Sciatic nerve (tissue), 2 donors: ENCODE measurements around the gene GOLGA6A. TPM values are rescaled to one million over a fixed set of nuclear protein-coding genes. Genes with fewer than 3 reads are reported as not detected.

Source experiments
- ATAC-seq: fragments of 200-7000 bp; cut with Tn5 transposase; one replicate; pipeline ENCODE4 v1.9.1; 2020; ENCODE audit warnings: mild to moderate bottlenecking, moderate library complexity
- DNase-seq: peaks from one replicate; pipeline ENCODE4 v3.0.0-alpha.2; 2020; ENCODE audit warnings: low spot score
- intact Hi-C: fragments of 100-400 bp; cut with DNase I; formaldehyde crosslinking; loops from one replicate; pipeline ENCODE4 v1.14.2; 2022
- total RNA-seq: library from RNA; stranded (reverse); fragmentation: NEBNext Ultra II Directional; extraction: Animal tissue kit (Norgen Biotek cat#: 25700); gene quantifications from one replicate; pipeline ENCODE4 v1.2.1, GENCODE V29; 2021
- donor health status: DM: no; HTN: no; CAD: no.
- donor health status: DM: no; HTN: no; CAD: no.

GOLGA6A gene
- total RNA-seq, 1 donor from 2014 or later: 0.98 TPM

GRCh38 chr15:74041311-74041756 lies 41.0 kb downstream of the GOLGA6A start:
- ATAC-seq (no peak), DNase-seq (no peak)
- intact Hi-C loops: no loop called here

DNA sequence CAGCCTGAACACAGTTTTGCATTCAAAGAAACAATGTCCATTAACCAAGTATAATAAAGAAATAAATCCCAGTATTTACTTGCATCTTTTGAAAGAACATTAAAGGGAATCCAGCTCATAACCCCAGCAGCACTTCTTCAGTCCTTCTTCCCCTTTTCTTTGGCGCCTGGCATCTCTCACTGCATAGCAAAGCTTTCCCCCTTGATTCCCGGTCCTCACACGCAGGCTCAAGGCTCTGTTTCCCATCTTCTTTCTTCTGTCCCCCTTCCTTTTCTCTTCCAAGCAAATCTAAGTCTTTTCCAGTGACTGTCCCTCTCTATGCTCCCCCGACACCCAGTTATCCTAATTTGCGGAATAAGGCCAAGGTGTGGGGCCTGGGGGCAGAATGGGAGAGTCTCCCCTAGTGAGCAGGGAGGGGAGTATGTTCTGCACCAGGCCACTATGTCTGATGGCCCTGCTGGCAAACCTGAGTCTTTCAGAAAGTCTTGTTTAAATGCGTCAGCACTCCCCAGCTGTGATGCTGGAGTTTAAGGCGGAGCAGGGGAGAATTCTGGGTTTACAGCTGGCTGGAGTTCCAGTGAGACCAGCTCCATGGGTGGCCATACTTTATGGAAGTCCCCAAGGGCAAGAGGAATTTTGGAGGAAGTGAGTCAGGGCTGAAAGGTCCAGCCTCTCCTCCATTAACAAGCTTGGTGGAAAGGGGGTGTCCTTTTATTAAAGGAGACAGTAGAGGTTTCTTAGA lies 42.1 kb downstream of the GOLGA6A start:
- ATAC-seq: peak; percentile 83
- intact Hi-C loops: no loop called here
- DNase-seq: peak; percentile 78

DNA sequence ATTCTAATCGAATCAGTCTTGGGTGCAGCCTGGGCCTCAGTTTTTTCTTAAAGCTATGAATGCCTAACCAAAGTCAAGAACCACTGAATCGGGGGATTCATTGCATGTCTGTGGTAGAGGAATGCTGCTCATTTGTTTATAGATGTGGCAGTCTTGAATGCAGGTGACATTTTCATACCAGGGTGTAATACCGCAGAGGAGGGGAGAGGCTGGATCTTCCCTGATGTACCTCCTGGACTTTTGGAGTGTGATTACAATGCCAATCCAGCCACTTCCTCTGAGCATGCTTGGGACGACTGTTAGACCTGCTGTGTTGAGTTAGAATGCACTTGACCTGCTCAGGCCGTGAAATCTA lies 42.7 kb downstream of the GOLGA6A start:
- DNase-seq (no peak), ATAC-seq (no peak)
- intact Hi-C loops: no loop called here

DNA sequence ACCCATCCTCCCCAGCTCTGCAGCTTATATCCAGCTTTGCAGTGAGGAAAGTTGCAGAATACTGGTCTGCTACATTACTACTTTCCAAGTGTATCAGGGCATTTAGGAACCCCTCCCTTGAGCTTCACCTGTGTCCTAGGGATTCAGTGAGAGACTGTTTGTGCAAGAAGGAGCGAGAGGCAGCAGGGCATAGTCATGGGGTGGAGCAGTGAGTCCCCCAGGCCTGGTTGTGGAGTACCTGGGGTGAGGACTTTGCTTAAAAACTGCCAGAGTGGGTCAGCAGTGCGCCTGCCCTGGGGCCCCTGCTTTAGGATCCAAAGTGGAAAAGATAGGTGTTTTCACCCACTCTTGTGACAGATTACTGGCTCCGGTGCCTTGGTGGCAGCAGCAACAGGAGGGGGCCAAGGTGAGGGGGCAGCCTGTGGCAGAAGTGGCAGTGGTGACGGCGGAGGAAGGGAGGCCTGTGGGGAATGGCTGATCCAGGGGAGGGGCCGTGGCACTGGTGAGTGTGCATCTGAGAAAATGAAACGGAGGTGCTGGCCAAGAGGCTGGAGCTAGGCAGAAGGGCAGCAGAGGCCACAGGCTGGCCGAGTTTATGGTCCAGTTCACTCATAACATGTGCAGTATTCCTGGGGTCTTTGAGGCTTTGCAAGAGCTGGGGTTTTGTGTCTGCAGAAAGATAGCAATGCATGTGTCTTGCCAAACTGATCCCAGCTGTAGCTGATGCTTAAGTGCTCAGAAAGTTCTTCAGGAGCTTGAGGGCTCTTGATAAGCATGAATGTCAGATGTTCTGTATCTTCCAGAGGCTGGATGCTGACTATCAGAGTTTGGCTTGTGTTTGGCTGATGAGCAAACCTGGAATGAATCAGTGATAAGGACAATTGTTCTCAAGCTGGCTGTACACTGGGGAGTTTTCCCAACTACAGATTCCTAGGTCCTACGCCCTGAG lies 43.4 kb downstream of the GOLGA6A start:
- DNase-seq (peak; percentile 45), ATAC-seq (no peak)
- intact Hi-C loops: no loop called here

- ATAC-seq (no peak), DNase-seq (no peak)
- intact Hi-C loops: no loop called here
Measured at GRCh38 chr15:74037171-74038117, 44.9 kb downstream of the GOLGA6A start.

DNA sequence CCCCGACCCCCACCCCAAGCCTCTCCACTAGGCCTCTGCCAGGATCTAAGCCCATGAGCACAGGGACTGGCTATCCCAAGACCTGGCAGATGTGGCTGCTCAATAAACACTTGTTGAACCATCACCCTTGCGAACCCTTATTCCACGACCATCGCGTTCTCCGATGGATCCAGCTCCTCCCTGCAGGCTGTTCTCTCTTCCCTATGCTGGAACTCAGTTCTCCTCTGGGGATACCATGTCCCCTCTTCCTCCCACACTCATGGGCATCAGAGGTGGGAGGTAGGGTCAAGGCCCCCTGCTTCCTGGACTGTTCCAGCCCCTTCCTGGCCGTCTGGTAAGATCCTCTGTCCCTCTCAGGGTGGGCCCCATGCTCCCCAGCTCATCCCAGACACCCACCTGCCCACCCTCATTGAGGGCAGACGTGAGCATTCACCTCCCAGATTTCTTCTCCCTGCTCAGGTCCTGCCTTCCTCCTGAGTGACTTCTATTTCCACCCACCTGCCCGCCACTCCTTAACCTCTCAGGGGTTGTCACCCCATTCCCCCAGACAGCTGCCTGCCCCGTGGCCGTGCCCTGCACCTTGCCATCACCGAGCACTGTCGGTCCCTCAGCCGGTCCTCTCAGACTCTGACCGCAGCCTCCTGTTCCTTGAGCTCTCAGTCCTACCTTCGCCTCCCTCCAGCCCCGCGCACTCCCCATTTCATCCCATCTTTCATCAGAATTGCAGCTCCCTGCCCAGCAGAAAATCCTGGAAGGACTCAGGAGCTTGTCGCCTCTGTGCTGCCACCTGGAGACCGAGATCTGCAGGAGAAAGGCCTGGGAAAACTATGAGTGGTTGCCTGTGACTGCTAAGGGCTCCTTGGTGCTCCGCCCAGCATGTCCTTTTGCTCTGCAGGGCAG lies 45.8 kb downstream of the GOLGA6A start:
- intact Hi-C loops: no loop called here
- DNase-seq (no peak), ATAC-seq (peak; percentile 41)

DNA sequence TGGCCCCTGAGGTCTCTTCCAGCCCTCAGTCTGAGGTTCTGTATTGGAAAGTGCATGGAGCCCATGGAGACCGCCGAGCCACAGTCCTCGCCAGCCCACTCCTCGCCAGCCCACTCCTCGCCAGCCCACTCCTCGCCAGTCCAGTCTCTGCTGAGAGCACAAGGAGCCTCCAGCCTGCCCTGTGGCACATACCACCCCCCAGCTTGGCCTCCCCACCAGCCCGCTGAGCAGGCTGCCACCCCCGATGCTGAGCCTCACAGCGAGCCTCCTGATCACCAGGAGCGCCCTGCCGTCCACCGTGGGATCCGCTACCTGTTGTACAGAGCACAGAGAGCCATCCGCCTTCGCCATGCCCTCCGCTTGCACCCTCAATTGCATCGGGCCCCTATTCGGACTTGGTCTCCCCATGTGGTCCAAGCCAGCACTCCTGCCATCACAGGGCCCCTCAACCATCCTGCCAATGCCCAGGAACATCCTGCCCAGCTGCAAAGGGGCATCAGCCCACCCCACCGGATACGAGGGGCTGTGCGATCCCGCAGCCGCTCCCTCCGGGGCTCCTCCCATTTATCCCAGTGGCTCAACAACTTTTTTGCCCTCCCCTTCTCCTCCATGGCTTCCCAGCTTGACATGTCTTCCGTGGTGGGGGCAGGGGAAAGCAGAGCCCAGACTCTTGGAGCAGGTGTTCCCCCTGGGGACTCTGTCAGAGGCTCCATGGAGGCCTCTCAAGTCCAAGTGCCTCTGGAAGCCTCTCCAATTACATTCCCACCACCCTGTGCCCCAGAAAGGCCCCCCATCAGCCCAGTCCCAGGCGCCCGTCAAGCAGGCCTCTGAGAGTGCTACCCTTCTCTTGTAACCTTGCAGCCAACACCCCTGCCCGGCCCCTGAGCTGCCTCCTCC lies 47.0 kb downstream of the GOLGA6A start:
- DNase-seq: no peak
- intact Hi-C loops: no loop called here
- ATAC-seq: no peak

DNA sequence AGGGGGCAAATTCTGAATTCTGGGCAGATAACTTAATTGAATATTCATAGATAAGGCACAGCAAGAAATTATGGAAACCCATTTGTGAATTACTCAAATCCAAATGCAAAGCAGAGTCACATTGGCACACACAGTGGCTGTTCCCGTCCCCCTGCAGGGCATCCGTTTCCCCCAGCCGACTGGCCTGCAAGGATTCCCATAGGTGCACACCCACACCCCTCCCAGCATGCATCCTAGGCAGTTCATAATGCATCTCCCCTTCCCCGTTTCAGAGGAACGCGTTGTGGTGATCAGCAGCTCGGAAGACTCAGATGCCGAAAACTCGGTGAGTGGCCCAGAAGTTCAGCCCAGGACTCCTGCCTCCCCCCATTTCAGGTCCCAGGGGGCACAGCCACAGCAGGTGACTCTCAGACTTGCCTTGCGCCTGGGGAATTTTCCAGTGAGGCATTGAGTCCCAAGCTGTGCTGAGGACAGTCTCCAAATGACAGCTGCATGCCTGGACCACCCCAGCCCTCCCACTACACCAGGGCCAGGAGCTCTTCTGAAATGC lies 48.1 kb downstream of the GOLGA6A start:
- DNase-seq: no peak
- intact Hi-C loops: no loop called here
- ATAC-seq: no peak

DNA sequence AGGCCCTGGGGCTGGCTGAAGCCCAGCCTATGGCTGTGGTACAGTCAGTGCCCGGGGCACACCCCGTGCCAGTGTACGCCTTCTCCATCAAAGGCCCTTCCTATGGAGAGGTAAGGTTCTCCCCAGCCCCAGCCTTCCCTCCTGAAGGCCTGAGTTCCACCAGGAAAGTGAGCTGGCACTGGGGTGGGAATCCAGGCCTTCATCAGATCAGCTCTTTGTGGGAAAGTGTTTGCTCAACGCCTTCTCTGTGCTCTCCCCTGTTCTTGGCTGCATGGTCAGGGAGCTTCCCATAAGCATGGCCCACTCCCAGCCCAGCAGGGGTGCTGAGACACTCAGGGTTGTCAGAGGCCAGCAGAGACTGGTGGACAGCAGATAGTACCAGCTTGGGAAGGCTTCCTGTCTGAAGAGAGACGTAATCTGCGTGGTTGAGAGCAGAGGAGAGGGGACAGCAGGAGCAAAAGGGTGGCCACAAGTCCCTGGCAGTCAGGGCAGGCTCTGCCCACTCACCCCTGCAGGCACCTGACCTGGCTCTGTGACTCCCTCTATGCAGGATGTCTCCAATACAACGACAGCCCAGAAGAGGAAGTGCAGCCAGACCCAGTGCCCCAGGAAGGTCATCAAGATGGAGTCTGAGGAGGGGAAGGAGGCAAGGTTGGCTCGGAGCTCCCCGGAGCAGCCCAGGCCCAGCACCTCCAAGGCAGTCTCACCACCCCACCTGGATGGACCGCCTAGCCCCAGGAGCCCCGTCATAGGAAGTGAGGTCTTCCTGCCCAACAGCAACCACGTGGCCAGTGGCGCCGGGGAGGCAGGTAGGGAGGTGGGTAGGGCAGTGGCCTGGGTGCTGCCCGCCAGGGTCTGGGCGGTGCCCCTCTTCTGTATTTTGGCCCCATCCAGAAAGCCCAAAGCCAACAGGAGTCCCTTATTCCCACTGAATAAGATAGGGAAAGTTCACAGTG lies 49.5 kb downstream of the GOLGA6A start:
- DNase-seq (no peak), ATAC-seq (no peak)
- intact Hi-C loops: no loop called here

GRCh38 chr15:74032046-74032445 lies 50.3 kb downstream of the GOLGA6A start:
- DNase-seq: no peak
- ATAC-seq: no peak

GRCh38 chr15:74028646-74029045 lies 53.7 kb downstream of the GOLGA6A start:
- ATAC-seq (no peak), DNase-seq (no peak)
- intact Hi-C loops: no loop called here

More at GRCh38 chr15:74032046-74032445, 50.3 kb downstream of the GOLGA6A start:
- intact Hi-C loops: no loop called here

DNA sequence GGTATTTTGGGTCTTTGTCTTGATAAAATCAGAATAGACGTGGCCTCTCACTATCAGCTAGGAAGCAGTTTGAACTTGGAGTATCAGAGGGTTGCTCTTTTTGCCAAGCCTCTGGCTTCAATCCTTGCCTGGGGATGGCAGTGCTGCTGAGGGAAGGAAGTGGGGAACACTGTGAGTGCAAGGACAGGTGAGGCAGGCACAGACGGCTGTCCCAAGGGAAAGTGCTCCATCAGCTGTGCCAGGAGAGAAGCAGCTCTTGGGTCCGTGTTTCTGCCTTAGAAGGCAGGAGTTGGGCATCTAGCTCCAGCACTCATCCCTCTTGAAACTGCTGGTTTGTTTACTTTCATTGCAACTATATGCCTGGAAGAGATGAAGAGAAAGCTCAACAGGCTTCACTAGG lies 54.7 kb downstream of the GOLGA6A start:
- peak; percentile 32 for DNase-seq
- intact Hi-C loops: no loop called here

DNA sequence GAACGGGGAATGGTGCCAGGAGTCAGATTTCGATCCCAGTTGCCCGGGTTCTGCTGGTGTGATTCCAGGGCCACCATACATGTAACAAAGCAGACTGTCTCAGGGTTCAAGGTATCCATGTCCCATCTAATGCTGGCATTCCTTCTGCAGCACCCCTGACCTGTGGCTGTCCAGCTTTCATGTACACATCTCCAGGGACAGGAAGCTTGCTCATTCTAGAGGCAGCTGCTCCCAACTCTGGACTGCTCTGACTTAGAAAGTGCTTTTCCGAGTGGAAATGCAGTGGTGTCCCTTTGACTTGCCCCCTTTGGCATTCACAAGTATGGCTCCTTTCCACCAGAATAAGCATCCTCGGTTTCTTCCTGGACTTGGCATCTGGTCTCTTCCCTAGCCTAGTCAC lies 56.9 kb downstream of the GOLGA6A start:
- intact Hi-C loops: no loop called here

More for the DNA sequence above, 54.7 kb downstream of the GOLGA6A start:
- no peak for ATAC-seq

GRCh38 chr15:74024687-74025086 lies 57.7 kb downstream of the GOLGA6A start:
- intact Hi-C loops: no loop called here
- peak; percentile 21 for DNase-seq
- no peak for ATAC-seq

More for the DNA sequence above, 56.9 kb downstream of the GOLGA6A start:
- peak; percentile 25 for DNase-seq
- no peak for ATAC-seq

DNA sequence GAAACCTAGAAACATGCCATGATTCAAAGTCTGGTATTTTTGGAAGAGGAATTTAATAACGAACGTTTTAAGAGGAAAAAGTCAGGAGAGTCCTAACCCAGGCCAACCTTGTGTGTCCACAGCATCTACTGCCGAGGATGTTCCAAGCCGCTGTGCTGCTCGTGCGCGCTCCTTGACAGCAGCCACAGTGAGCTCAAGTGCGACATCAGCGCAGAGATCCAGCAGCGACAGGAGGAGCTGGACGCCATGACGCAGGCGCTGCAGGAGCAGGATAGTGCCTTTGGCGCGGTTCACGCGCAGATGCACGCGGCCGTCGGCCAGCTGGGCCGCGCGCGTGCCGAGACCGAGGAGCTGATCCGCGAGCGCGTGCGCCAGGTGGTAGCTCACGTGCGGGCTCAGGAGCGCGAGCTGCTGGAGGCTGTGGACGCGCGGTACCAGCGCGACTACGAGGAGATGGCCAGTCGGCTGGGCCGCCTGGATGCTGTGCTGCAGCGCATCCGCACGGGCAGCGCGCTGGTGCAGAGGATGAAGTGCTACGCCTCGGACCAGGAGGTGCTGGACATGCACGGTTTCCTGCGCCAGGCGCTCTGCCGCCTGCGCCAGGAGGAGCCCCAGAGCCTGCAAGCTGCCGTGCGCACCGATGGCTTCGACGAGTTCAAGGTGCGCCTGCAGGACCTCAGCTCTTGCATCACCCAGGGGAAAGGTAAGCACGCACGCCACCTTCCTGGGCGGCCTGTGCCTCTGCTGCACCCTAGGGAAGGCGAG lies 59.5 kb downstream of the GOLGA6A start:
- intact Hi-C loops: no loop called here
- DNase-seq (no peak), ATAC-seq (no peak)
